Measurements from ENCODE around the gene DAGLB.
"Not testable (repeated sequence)": the region's sequence is repeated elsewhere in the genome, so short reads cannot be mapped to it uniquely, and the experiment has no call there.

The DAGLB gene

DNA sequence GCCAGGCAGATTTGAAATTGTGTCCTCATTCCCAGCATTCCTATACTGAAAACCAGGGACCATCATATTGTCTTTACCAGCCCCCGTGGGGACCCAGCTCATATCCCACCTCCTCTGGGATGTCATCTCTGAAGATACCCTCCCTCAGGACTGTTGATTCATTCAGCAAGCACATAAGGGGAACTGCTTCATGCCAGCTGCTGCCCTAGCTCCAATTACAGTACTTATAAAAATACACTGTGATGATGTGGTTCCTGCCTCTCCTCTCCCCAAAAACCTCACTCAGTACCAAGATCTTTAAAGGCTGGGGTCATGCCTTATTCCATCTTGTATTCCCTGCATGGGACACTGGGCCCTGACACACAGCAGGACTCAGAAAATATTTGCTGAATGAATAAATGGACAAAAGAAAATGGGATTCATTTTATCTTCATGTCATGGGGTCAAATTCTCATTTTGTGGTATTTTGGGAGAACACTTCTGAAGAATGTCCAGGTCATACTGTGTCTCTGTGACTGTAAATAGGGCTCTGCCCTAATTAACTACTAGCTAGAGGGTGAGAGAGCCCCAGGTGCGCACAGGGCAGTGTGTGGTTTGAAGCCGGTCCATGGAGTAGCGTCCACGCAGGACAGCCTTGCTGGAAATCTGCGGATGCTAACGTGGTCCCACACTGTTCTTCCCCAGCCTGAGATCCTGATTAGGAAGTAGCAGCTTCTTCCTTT is 29.0 kb upstream of the DAGLB start:
- no peak overlapping the region for H3K4me3 ChIP-seq
- no peak for TF ChIP-seq FOXP2 (optimal IDR thresholded peaks at IDR 0.05; ENCODE audit: control extremely low read depth, extremely low read length, insufficient read depth)
- no peak for TF ChIP-seq EZH2 (IDR thresholded peaks at IDR 0.05)
- TF ChIP-seq POLR2AphosphoS5 (IDR thresholded peaks at IDR 0.05; ENCODE audit: borderline replicate concordance, low read depth, low read length), result no peak
- no peak overlapping the region for H3K27ac ChIP-seq
- H3K9ac ChIP-seq (ENCODE audit: insufficient read length), result no peak overlapping the region
- H3K36me3 ChIP-seq (ENCODE audit: insufficient read depth, low read length), result peaks cover 48% of the 10 kb centered on the region
- DNase-seq (ENCODE audit: low read depth, low spot score), result no peak
- no peaks in the 10 kb centered on the region for H3K9me3 ChIP-seq (ENCODE audit: low read depth, low read length)

DNA sequence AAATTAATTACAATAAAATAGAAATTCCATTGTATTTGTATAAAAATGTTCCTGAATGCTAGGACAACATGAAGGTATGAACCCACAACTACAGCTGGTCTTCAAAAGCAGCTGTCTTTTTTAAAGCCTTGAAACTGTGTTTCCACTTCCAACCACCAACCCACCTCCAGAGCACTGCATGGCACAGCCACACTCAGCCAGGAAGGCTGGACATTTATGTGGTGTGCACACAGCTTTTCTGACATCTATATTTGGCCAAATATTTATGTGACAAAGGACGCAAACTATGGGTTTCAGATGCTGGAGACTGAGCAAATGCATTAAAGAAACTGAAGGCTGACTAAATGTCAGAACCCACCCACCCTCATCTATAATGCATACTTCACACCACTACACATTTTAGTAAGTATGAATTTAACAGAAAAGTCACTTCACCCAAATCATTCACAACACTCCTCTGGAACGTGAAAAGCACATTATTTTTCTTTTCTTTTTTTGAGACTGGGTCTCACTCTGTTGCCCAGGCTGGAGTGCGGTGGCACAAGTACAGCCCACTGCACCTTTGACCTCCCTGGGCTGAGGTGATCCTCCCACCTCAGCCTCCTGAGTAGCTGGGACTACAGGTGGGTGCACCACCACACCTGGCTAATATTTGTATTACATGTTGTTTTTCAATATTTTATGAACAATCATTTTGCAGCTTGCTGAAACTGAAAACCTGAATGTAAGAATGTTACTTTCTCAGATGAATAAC is 27.9 kb upstream of the DAGLB start:
- H3K9me3 ChIP-seq (ENCODE audit: low read depth, low read length), result no peaks in the 10 kb centered on the region
- no peak overlapping the region for H3K9ac ChIP-seq (ENCODE audit: insufficient read length)
- DNase-seq (ENCODE audit: low read depth, low spot score), result no peak
- H3K4me3 ChIP-seq, result no peak overlapping the region
- peaks cover 45% of the 10 kb centered on the region for H3K36me3 ChIP-seq (ENCODE audit: insufficient read depth, low read length)
- TF ChIP-seq FOXP2 (optimal IDR thresholded peaks at IDR 0.05; ENCODE audit: control extremely low read depth, extremely low read length, insufficient read depth), result no peak
- TF ChIP-seq EZH2 (IDR thresholded peaks at IDR 0.05), result no peak
- TF ChIP-seq POLR2AphosphoS5 (IDR thresholded peaks at IDR 0.05; ENCODE audit: borderline replicate concordance, low read depth, low read length), result no peak
- no peak overlapping the region for H3K27ac ChIP-seq

DNA sequence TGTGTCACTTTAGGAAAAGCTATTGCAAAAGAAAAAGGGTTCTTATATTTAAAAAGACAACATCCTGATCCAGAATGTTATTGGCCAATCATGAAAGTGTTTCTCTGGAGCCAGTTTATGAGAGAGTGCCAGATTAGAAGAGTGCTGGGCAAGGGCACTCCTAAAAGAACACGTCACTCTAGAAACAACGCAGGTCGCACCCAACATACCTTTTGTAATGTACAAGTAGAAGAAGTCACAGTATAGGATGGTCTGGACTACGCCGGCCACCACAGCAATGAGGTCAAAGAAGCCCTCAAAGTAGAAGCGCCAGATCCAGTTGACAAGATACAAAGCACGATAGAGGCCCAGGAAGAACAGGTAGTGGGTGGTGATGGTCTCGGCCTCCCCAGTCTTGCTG is 18.1 kb upstream of the DAGLB start:
- H3K4me3 ChIP-seq, result no peak overlapping the region
- DNase-seq (ENCODE audit: low read depth, low spot score), result no peak
- H3K27ac ChIP-seq, result no peak overlapping the region
- no peak overlapping the region for H3K9ac ChIP-seq (ENCODE audit: insufficient read length)
- TF ChIP-seq FOXP2 (optimal IDR thresholded peaks at IDR 0.05; ENCODE audit: control extremely low read depth, extremely low read length, insufficient read depth) (no peak), POLR2AphosphoS5 (IDR thresholded peaks at IDR 0.05; ENCODE audit: borderline replicate concordance, low read depth, low read length) (no peak), EZH2 (IDR thresholded peaks at IDR 0.05) (no peak)
- H3K36me3 ChIP-seq (ENCODE audit: insufficient read depth, low read length), result peaks cover 79% of the 10 kb centered on the region
- H3K9me3 ChIP-seq (ENCODE audit: low read depth, low read length), result peaks cover 9% of the 10 kb centered on the region

DNA sequence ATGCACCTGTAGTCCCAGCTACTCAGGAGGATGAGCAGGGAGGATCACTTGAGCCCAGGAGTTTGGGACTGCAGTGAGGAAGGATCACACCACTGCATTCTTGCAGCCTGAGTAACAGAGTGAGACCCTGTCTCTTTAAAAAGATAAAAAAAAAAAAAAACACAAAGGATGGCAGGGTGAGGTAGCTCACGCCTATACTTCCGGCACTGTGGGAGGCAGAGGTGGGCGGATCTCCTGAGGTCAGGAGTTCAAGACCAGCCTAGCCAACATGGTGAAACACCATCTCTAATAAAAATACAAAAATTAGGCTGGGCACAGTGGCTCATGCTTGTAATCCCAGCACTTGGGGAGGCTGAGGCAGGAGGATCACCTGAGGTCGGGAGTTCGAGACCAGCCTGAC is 15.9 kb upstream of the DAGLB start:
- not testable (repeated sequence) for H3K9me3 ChIP-seq (ENCODE audit: low read depth, low read length); H3K27ac ChIP-seq; DNase-seq (ENCODE audit: low read depth, low spot score); H3K4me3 ChIP-seq; H3K9ac ChIP-seq (ENCODE audit: insufficient read length)
- H3K36me3 ChIP-seq (ENCODE audit: insufficient read depth, low read length), result peaks cover 58% of the 10 kb centered on the region

DNA sequence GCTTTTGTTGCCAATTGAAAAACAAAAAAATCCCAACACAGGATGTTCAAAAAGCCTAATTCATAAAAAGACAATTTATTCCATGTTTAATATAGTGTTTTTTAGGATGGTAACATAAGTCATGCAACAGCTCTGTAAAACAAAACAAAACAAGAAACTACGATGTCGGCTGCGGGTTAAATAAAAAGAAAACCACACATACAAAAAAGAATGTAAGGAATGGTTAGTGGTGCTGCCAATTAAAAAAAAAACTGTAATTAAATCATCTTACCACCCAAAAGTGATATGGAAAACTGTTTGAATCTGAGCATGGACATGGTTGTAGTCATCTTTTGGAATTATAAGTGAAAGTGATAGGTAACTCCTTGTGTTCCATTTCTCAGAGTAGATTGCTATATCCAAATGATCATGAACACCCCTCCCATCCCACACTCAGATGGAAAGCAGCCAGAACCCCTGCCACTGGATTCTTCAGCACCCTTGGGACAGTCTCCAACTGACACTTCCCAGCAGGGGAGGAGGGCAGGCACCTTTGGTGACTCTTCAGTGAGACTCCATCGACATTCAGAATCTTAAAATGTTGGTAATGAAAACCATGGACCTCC is 14.3 kb upstream of the DAGLB start:
- no peak overlapping the region for H3K27ac ChIP-seq
- peaks cover 9% of the 10 kb centered on the region for H3K9me3 ChIP-seq (ENCODE audit: low read depth, low read length)
- no peak overlapping the region for H3K4me3 ChIP-seq
- H3K9ac ChIP-seq (ENCODE audit: insufficient read length), result no peak overlapping the region
- no peak for TF ChIP-seq EZH2 (IDR thresholded peaks at IDR 0.05)
- no peak for TF ChIP-seq POLR2AphosphoS5 (IDR thresholded peaks at IDR 0.05; ENCODE audit: borderline replicate concordance, low read depth, low read length)
- no peak for TF ChIP-seq FOXP2 (optimal IDR thresholded peaks at IDR 0.05; ENCODE audit: control extremely low read depth, extremely low read length, insufficient read depth)
- no peak for DNase-seq (ENCODE audit: low read depth, low spot score)
- peaks cover 44% of the 10 kb centered on the region for H3K36me3 ChIP-seq (ENCODE audit: insufficient read depth, low read length)

DNA sequence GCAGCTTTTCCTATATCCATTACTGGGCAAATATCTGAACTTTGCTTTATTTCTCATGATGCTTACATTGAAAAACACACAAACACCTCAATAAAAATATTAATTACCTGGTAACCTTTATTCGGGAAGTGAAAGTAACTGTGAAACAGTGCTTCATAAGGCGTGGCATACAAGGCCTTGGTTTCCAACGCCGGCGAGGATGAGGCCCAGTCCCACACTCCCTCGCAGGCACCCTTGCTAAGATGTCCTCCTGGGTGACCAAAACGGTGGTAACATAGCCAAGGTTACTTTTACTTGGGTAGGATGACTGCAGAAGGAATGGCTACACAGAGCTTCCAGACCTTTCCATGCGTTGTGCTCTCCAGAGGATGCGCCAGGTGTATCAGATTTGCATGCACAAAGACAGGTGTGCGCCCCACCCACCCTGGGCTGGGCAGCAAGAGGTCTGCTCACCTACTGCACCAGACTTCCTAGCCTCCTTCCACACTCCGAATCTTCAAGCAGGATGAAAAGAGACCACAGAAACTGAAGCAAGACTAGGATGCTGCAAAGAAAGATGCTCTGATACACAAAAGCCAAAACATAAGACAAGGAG is 13.3 kb upstream of the DAGLB start:
- DNase-seq (ENCODE audit: low read depth, low spot score), result no peak
- H3K27ac ChIP-seq, result no peak overlapping the region
- TF ChIP-seq FOXP2 (optimal IDR thresholded peaks at IDR 0.05; ENCODE audit: control extremely low read depth, extremely low read length, insufficient read depth) (no peak), POLR2AphosphoS5 (IDR thresholded peaks at IDR 0.05; ENCODE audit: borderline replicate concordance, low read depth, low read length) (no peak), EZH2 (IDR thresholded peaks at IDR 0.05) (no peak)
- peaks cover 2% of the 10 kb centered on the region; the same call in 1 of the 2 replicates for H3K9me3 ChIP-seq (ENCODE audit: low read depth, low read length)
- H3K4me3 ChIP-seq, result no peak overlapping the region
- no peak overlapping the region for H3K9ac ChIP-seq (ENCODE audit: insufficient read length)
- H3K36me3 ChIP-seq (ENCODE audit: insufficient read depth, low read length), result peaks cover 34% of the 10 kb centered on the region

DNA sequence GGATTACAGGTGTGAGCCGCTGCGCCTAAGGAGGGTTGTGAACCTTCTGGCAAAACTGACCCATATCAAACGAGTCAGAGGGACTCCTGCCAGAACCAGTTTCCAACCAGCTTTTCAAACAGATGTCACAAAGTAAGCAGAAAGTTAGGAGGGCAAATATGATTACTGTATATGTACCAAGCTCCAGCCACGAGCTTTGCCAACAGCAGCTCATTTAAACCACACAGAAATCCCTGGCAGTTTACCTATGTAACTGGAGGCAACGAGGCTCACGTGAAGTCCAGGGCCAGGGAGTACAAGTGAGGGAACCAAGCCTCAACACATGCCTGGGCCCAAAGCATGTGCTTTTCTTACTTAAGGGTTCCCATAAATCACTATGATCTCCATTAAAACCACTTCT is 12.5 kb upstream of the DAGLB start:
- no peak overlapping the region for H3K27ac ChIP-seq
- no peak for DNase-seq (ENCODE audit: low read depth, low spot score)
- no peaks in the 10 kb centered on the region for H3K9me3 ChIP-seq (ENCODE audit: low read depth, low read length)
- TF ChIP-seq EZH2 (IDR thresholded peaks at IDR 0.05) (no peak), POLR2AphosphoS5 (IDR thresholded peaks at IDR 0.05; ENCODE audit: borderline replicate concordance, low read depth, low read length) (no peak), FOXP2 (optimal IDR thresholded peaks at IDR 0.05; ENCODE audit: control extremely low read depth, extremely low read length, insufficient read depth) (no peak)
- H3K4me3 ChIP-seq, result no peak overlapping the region
- H3K9ac ChIP-seq (ENCODE audit: insufficient read length), result no peak overlapping the region
- peaks cover 26% of the 10 kb centered on the region for H3K36me3 ChIP-seq (ENCODE audit: insufficient read depth, low read length)

DNA sequence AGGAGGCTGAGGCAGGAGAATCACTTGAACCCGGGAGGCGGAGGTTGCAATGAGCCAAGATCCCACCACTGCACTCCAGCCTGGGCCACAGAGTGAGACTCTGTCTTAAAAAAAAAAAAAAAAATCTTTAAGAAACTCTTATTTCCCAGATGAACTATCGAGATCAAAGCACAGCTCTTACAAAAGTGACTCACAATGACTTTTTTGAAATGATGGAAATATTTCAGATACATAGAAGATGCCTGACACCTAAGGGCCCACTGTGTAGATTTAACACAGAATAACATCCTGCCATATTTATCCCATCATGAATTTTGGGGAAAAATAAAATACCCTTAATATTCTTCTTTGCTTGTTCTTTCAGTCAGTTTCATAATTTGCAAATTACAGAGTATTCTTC is 10.9 kb upstream of the DAGLB start:
- not testable (repeated sequence) for DNase-seq (ENCODE audit: low read depth, low spot score); H3K4me3 ChIP-seq; H3K9me3 ChIP-seq (ENCODE audit: low read depth, low read length); H3K27ac ChIP-seq; H3K9ac ChIP-seq (ENCODE audit: insufficient read length)
- peaks cover 26% of the 10 kb centered on the region for H3K36me3 ChIP-seq (ENCODE audit: insufficient read depth, low read length)

All from SK-N-MC (cell line).